ENCODE data around the gene NHLH1.

- TF ChIP-seq GLIS3 (CRISPR knock-in tag; IDR thresholded peaks at IDR 0.05) (no peak), ZNF70 (CRISPR knock-in tag; IDR thresholded peaks at IDR 0.05) (no peak), CREB5 (CRISPR knock-in tag; IDR thresholded peaks at IDR 0.05; ENCODE audit: low read depth) (no peak), ARNTL (CRISPR knock-in tag; IDR thresholded peaks at IDR 0.05; ENCODE audit: borderline replicate concordance, low read depth) (no peak), ZNF8 (CRISPR knock-in tag; IDR thresholded peaks at IDR 0.05) (no peak)
Observed at GRCh38 chr1:160367516-160367900, 637 bp downstream of the NHLH1 start.

All from SK-N-SH treated with all-trans-retinoic acid at 6 μM for 48 hours (cell line).